Coronary artery (tissue), 2 donors: ENCODE data around the gene SLC15A1.

Source experiments
- DNase-seq: peaks from one replicate; pipeline ENCODE4 v3.0.0-alpha.2; 2017; ENCODE audit warnings: low spot score
- H3K27ac ChIP-seq, 2 donors: fragments of 200-600 bp; sonication (generic); one replicate each; pipeline ENCODE4 v1.5.1; 2016 to 2019
- H3K4me3 ChIP-seq: fragments of 200-600 bp; sonication (generic); 2 replicates; pipeline ENCODE4 v1.5.1; 2016; ENCODE audit warnings: mild to moderate bottlenecking, moderate library complexity
- CTCF ChIP-seq: fragments of 200-600 bp; sonication (generic); IDR thresholded peaks from one replicate; pipeline ENCODE4 v1.5.1; 2019; ENCODE audit warnings: antibody characterized with exemption

SLC15A1 gene

GRCh38 chr13:98707281-98707999, 45.0 kb downstream of the SLC15A1 start:
- no peak overlapping the region for H3K27ac ChIP-seq
- DNase-seq: no peak
- H3K4me3 ChIP-seq: no peak overlapping the region
- no peak for TF ChIP-seq CTCF

- no peak overlapping the region for H3K27ac ChIP-seq
- no peak for TF ChIP-seq CTCF
- DNase-seq: no peak
- H3K4me3 ChIP-seq: no peak overlapping the region
Observed at GRCh38 chr13:98706446-98707110, 45.9 kb downstream of the SLC15A1 start.

GRCh38 chr13:98697791-98698190, 54.7 kb downstream of the SLC15A1 start:
- no peak overlapping the region for H3K4me3 ChIP-seq
- H3K27ac ChIP-seq: no peak overlapping the region
- no peak for TF ChIP-seq CTCF
- no peak for DNase-seq

GRCh38 chr13:98693756-98694155, 58.7 kb downstream of the SLC15A1 start:
- Histone ChIP-seq H3K27ac (no peak overlapping the region), H3K4me3 (no peak overlapping the region)
- DNase-seq: no peak
- no peak for TF ChIP-seq CTCF

- Histone ChIP-seq H3K27ac (no peak overlapping the region), H3K4me3 (no peak overlapping the region)
- DNase-seq: no peak
- no peak for TF ChIP-seq CTCF
Observed at GRCh38 chr13:98691360-98691759, 61.1 kb downstream of the SLC15A1 start.

GRCh38 chr13:98690348-98691022, 62.0 kb downstream of the SLC15A1 start:
- TF ChIP-seq CTCF: no peak
- no peak for DNase-seq
- no peak overlapping the region for H3K4me3 ChIP-seq
- H3K27ac ChIP-seq: no peak overlapping the region
